HG02840 (cell line): Measurements from ENCODE around the gene TNIP1.

Experiments used
- ATAC-seq: cut with Tn5 transposase; IDR thresholded peaks from one replicate; pipeline ENCODE4 v1.9.1; 2021; ENCODE audit warnings: mild to moderate bottlenecking, moderate library complexity, moderate number of reproducible peaks; ENCODE audit not compliant: unreplicated experiment, low FRiP score

The TNIP1 gene

DNA sequence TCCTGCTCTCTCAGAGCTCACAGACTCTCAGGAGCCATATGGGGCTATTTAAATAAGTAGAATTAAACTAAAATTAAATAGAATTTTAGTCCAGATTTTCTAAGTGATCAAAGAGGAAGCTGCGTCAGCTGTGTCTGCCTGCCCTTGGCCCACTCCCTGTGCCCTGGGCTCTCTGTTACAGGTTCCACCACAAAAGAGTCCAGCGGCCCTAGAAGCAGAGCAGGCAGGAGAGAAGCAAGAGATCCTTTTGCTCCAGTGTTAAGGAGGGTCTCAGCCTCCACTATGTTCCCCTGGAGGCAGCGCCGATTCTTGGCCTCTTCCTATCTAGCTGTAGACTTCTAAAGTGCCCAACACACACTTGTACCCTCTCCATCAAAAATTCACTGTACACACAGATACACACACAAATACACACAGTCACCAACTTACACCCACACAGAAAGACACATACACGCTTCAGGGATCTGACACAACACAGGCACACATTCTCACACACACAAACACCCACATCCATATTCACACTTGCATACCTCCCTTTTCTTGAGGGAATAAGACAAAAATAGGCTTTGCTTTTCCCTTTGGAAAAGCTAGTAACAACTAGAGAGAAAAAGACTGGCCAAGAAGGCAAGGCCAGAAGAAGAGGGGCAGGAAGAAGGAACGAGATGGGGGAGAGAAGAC is 5.5 kb upstream of the TNIP1 start:
- no peak for ATAC-seq

DNA sequence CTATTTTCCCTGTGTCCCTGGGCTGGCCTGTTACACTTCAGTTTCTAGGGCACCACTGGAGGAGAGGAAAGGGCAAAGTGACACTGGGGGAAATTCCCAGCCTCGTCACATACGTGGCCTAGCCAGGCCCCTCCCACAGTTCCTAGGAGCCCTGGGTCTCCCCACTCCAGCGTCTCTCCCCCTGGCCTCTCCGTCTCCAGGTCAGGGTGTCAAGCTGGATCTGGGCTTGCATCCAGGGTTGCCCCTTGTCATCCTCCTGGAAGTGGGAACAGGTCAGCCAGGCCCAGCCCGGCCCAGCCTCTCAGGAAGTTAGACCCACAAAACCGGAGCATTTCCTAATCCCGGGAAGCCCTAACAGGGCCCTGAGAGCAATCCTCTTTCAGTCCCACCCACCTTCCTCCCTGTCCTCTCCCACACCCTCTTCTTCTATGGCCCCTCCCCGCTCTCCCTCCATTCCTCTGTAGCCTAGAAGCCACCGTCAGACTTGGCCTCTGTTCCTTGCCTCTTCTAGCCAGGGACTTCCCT is 4.7 kb upstream of the TNIP1 start:
- ATAC-seq = no peak

DNA sequence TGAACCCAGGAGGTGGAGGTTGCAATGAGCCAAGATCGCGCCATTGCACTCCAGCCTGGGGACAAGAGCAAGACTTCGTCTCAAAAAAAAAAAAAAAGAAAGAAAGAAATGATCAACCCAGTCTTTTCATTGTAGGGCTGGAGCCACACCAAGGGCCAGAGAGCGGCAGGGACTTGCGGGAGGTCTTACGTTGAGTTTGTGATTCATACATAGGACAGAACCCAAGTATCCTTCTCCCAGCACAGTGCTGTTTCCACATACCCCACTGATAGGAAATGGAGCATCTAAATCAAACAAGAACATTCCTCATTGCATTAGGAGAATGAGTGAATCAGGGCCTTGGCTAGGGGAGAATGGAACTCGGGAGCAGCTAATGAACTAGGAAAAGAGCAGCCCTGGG is 3.5 kb upstream of the TNIP1 start:
- ATAC-seq = no peak

DNA sequence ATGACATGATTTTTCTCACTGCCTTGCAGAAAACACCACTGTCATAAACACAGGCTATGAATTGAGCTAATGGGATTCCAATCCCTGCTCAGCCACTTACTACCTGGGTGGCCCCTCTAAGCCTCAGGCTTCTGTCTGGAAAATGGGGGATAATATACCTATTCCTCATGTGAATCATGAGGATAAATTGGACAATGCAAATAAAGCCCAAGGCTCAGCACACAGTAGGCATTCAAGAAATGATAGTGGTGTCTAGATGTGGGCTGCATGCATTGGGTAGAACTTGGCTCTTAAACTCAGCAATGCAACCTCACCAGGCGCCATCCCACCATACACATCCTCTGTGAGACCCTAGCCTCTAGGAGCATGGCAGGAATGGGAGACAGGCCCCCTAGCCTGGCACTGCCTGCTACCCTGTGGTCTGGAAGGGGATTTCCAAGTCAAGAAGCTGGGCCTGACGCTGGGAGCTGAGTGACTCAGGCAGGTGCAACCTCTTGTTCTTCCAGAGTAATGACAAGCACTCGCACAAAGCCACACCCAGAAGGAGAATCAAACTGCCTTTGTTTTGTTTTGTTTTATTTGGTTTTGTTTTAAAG is 2.3 kb upstream of the TNIP1 start:
- ATAC-seq = no peak

DNA sequence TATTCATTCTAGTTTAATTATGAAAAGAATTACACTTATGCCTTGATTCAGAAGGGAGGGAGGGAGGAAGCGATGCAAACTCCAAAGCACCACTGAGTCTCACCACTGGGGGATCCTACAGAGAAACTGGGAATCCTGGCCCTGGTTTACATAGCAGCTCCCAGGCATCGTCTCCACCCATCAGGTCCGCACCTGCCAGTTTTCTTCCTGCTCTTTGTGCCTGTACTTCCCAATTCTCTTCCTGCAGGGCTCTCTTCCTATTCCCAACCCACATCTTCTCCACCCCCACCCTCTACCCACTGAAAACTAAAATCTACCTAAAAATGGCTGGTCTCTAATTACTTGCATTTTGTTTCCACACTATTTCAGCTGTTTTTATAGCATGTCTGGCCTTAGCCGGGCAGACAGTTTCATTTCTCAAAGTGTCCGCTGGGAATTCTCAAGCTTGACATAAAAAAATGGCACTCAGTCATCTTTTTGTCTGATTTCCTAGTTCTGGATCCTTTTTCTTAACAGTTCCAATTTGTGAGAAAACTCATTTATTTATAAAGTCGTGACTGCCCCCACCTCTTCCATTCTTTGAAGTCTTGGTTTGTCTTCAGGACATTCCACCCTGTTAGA is 1.6 kb upstream of the TNIP1 start:
- no peak for ATAC-seq

DNA sequence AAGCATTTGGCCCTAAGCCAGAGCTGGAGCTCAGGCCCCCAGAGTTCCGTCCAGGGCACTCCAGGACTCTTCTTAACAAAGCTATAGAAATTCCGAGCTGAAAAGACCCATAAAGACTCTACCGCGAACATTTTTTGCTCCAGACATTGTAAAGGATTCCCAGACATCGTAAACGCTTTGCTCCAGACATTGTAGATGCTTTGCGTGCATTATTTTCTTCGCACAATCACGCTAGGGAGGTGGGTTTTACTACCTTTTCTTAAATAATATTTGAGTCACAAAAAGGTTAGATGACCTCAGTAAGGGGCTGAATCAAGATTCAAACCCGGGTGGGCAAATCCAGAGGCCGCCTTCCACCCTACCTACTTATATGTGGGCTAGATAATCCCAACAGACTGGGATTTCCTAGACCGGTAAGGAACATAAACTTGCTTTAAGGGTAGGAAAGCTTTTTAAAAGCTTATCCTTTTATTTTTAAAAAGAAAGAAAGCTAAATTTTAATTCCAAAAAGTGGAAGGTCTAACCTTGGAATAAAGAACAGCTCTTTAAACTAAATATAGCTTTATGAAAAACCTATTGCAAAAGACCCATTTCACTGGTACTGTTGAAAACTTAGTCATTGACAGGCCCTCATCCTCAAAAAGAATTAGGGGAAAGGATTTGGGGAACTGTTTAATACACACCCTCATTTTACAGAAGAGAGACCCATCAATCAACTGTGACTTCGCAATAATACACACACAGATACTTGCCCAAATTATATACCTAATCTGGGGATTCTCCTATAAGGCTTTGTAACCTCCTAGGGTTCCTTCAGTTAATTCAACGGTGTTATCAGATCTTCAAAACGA is 822 bp upstream of the TNIP1 start:
- ATAC-seq = no peak

DNA sequence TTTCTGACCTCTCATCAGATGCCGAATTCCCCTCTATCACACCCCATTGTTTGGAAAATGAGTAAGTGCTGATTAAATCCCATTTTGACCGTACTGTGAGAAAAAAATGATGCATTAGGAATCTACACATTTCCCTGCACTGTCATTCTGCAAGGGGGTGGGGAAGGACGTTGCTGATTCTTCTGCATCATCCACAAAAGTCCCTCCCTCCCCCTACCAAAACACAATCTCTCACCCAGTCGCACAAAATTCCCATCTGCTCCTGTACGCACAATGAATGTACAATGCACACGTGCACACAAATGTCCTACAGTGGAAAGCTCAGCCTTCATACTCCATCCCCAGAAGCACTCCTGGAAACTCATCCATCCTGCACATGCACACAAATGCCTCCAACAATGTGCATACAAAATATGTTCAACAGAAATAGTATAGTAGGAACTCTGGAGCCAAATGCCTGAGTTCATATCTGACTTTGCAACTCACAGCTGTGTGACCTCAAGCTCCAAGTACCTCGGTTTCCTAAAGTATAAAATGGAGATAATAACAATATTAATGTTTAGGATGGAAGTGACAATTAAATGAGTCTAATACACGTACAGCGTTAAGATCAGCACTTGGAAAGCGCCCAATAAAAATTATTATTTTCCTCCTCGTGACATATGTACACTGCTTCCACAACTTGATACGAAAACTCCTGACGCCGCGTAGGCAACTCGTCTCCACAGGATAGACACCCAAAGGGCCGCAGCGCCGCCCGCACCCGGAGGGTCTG is 809 bp downstream of the TNIP1 start:
- no peak for ATAC-seq

DNA sequence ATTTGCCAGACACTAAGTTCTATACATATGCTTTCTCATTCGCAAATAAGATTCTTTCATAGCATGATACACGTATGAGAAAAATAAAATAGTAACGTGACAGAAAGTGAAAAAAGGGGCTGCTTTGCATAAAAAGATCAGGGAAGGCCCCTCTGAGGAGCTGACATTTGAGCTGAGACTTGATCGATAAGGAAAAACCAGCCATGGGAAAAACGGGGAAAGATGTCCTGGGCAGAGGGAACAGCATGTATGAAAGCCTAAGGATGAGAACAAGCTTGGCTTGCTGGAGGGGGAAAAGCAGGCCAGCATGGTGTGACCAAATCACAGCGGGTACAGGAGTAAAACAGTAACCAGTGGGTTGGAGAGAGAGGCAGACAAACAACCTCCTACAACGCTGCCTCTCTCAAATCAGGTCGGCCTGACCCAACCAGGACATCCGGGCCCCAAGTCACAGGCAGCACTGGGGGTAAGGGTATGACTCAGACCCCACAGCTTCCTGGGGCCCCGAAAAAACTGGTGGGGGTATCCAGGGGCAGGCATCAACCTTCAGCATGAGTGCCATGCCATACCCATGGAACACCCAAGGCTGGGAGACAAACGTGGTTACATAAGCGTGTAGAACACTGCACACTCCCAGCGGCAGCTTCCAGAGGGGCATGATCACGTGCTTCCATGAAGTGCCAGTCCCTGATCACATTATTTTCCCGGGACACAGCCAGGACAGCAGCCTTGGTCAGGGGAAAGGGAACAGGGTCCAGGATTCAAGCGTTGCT is 2.2 kb downstream of the TNIP1 start:
- peak; percentile 37 for ATAC-seq

DNA sequence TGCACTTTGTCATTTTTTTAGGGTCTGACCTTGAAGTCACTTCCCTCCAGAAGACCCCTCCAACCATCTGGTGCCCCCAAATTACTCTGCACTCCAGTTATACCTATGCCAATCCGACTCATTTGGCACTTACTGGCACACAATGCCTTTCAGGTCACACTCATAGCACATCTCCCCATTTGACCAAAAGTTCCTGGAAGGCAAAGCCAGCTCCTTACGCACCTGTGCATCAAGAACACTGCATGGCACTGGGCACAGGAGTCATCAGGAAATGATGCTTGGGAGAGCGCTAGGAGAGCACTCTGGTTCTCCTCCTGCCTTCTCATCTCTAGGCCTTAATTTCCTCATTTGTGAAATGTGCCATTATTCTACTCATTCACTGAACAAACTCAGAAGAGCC is 2.9 kb downstream of the TNIP1 start:
- no peak for ATAC-seq

DNA sequence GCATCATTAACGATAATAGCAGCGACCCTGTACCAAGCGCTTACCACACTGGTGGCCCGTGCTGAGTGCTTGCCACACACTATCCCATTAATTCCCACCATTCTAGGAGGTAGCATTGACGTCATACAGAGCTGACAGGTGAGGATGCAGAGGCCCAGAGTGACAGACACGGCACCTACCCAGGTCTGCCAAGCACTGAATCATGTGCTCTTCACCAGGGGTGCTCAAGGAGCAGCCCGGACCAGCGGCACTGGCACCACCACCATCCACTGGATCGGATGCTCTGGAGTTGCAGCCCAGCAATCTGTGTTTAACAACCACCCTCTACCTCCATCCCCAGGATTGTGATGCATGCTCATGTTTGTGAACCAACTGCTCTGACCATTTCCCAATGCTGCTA is 3.4 kb downstream of the TNIP1 start:
- no peak for ATAC-seq

DNA sequence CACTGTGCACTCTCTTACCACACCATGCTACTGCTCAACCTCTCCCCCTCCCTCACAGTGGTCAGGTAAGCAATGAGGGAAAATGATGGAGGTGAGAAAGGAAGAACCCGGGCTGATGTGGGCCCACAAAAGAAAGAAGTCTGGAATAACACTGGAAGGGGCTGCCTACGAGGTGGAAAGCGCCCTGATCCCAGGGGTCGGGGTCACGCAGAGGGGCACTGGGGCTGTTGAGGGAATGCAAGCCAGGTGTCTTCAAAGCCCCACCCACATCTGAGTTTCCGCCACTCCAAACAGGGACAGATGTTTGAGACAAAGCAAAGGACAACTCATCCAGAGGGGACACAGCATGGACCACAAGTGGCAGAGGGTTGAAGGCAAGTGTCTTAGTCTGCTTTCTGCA is 4.2 kb downstream of the TNIP1 start:
- no peak for ATAC-seq

DNA sequence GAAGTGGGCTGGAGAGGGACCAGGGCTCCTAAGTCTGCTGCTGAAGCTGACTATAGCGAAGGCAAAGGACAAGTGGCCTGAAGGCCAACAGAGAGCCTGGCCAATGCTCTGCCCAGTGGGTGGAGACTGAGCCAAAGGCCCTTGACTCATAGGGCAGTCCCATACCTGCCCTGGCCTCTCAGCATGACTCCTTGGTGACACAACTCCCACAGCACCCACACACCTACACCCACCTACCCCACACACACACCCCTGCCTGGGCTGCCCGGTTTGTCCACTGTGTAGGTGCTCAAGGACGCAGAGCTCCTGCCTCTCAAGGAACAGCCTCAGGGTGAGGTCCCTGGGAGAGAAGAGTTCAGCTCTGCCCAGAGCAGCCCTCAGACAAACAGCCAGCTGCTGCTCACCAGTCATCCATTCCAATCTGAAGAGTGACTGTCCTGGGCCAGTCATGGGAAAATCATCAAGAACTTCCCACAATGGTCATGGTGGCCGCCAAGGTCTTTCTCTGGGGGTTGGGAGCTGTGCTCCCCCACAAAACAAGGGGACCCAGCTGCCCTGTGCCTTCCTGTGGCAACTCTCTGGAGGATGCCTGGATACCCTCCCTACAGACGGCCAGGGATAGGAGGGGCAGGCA is 5.0 kb downstream of the TNIP1 start:
- ATAC-seq = no peak

DNA sequence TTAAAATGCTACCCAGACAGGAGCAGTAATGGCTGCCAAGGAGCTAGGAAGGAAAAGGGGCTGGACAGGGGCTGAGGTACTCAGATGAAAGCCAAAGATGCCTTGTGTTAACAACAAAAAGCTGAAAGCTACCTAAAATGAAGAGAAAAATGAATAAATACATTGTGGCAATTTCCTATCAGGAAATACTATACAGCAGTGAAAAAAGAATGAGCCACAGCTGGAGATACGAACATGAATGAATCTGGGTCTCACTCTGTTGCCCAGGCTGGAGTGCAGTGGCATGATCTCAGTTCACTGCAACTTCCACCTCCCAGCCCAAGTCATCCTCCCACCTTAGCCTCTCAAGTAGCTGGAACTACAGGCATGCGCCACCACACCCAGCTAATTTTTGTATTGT is 6.3 kb downstream of the TNIP1 start:
- no peak for ATAC-seq

DNA sequence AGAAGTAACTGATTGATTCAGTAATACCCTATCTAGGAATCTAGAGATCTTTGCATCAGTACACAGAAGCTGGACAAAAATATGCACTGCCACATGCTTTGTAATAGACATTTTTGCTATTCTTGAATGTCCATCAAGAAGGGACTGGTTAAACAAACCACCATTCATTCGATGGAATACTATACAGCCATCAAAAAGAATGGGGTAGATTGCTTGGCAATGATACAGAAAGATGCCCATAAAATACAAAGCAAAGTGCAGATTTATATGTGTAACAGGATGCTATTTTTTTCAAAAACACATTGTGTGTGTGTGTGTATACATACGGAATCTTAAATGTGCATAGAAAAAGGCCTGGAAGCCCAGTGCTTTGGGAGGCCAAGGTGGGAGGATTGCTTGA is 7.6 kb downstream of the TNIP1 start:
- ATAC-seq = no peak

DNA sequence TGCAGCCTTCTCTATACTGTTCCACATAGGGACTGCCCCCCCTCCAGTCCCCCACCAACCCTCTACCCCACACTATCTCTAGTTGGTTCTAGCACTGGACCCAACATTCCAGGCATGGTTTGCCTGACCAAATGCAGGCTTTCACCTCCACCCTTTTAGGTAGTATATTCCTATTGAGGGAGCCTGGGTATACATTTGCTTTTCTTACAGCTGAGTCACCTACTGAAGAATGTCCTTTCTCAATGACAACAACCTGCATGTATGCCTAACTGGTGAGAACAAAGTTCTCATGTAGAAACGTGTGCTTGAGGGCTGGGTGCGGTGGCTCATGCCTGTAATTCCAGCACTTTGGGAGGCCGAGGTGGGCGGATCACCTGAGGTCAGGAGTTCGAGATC is 8.2 kb downstream of the TNIP1 start:
- ATAC-seq = no peak

DNA sequence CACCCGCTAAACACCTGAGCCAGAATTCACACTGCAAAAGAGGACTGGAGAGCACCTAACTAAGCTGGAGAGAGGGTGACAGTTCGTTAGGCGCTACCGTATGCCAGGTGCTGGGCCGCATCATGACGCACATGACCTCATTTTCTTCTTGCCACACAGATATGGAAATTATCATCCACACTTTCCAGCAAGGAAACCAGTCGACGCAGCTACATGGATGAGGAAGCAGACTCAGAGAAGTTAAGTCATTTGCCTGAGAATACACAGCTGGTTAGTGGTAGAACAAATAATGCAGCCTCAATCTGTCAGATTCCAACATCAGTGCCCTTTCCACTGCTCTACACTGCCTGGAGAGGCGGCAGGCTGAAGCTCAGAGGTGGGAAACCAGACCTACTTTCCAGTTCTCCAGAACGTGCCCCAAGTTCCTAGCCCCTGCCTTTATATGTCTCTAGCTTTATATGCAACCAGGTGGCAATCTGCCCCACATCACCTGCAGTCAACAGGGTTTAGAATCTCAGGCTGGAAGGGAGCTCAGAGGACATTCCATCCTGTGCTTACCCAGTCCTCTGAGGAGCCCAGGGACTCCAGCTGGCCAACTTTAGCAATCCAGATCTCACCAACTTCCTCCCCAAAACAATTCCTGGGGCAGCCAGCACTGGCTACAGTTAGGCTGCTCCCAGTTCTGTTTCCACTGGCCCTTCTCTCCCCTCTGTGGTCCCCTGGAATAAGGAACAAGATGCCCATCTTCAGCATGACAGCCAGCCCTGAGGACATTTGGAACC is 8.8 kb downstream of the TNIP1 start:
- ATAC-seq = no peak

DNA sequence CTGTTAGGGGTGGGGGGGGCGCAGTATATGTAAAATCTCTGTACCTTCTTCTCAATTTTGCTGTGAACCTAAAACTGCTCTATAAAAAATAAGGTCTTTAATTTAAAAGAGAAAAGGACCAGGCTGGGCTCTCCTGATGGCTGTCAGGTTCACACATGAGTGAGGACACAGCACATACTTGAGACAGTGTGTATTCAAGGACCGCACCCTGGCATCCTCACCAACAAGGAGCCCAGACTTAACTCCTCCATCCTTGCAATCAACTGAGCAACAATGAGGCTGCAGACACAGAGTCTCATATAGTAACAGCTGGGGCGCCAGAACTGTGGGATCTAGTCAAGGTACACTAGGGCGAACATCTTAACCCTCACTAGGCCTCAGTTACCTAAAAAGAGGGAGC is 9.8 kb downstream of the TNIP1 start:
- no peak for ATAC-seq

DNA sequence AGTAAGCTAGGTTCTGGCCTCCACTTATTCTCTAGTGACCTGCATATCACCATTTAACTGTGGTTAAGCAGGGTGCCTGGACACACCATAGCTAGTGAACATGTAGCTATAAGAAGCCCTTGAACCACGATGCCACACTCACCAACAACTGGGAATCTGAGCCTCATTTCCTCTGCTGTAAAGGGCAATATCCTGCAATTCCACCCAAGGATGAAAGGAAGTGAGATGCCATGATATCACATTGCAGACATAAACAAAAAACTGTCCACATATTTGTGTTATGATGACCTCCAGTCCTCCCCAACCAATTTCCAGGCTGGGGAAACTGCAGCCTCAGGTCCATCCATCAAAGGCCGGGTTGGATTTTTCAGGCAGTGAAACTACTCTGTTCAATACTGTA is 10.4 kb downstream of the TNIP1 start:
- ATAC-seq = no peak
